GM12801 (cell line): Measurements from ENCODE around the gene RHBDF2.

Experiments
- TF ChIP-seq, protein P1 (sequence below): IDR thresholded peaks from one replicate; pipeline ENCODE4 v1.5.1; 2011; ENCODE audit warnings: control low read depth; ENCODE audit not compliant: insufficient read length; ENCODE audit errors: extremely low read depth

The RHBDF2 gene

DNA sequence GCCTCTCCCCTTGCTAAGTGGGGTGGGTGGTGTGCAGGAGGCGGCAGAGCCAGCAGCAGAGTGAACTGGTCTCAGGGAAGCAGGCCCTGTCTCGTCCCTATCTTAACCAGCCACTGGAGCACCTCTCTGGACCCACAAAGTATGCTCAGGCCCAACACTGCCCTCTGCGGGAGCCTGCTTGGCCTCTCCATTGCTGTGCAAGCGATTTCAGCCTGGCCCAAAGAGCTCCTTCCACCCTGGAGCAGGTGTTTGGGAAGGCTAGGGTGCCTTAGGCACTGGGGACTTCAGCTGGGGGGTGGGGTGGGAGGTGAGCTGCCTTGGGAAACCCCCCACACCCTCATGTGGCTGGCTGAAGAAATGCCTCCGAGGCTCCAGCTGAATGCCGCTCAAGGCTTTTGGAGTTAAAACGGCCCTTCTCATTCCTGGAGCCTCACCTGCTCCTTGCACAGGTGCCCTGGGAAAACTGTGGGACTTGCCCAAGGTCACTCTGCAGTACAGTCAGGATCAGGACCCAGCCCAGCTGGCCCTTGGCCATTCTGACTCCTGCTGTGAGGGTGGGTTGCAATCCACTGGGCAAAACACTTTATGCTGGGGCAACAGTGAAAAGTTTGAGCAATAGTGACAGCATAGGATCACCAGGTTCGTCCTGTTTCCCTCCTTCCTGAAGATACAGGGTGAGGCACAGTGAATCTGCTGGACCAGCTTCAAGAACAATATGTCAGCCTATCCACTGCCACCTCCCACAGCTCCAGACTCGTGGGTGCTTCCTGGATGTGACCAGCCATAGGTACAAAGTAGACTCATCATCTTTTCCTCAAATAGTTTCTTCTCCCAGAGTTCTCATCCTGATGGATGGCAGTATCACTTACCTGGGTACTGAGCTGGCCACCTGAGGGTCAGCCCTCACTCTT is 42.4 kb downstream of the RHBDF2 start:
- TF ChIP-seq, protein P1, sequence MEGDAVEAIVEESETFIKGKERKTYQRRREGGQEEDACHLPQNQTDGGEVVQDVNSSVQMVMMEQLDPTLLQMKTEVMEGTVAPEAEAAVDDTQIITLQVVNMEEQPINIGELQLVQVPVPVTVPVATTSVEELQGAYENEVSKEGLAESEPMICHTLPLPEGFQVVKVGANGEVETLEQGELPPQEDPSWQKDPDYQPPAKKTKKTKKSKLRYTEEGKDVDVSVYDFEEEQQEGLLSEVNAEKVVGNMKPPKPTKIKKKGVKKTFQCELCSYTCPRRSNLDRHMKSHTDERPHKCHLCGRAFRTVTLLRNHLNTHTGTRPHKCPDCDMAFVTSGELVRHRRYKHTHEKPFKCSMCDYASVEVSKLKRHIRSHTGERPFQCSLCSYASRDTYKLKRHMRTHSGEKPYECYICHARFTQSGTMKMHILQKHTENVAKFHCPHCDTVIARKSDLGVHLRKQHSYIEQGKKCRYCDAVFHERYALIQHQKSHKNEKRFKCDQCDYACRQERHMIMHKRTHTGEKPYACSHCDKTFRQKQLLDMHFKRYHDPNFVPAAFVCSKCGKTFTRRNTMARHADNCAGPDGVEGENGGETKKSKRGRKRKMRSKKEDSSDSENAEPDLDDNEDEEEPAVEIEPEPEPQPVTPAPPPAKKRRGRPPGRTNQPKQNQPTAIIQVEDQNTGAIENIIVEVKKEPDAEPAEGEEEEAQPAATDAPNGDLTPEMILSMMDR, result no peak

GRCh38 chr17:76453431-76453743 is 47.8 kb downstream of the RHBDF2 start:
- TF ChIP-seq, protein P1, result no peak

DNA sequence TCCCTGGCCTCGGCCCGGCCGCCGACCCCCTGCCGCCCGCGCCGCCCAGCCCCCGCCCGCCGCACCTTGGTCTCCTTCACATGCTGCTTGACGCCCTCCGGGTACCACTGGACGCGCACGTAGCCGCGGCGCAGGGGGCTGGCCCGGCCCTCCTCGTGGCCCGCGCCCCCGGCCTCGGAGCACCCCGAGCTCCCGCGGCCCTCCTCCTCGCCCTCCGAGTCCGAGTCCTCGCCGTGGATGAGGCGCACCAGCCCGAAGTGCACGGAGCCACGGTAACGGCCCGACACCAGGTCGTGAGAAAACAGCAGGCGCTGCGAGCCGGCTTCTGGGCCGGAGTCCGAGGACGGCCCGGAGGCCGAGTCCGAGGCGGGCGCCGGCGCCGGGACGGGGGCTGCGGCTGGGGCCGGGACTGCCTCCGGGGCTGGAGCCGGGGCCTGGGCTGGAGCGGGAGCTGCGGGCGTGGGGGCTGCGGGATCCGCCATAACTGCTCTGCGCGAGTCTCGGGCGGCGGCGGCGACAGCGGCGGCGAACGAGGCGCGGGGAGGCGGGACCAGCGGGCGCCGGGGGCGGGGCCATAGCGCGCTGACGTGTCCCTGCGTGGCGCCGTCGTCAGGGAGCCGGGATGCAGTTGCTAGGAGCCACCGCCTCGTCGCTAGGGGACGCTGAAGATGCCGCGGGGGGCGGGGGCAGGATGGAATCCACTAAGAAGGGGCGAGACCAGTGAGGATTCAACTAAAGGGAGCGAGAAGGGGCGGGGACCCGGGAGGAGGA is 48.4 kb downstream of the RHBDF2 start, which contains the start of gene UBE2O:
Gene UBE2O, minus strand, starts transcription at position 493 of the 771 bp plus-strand sequence. Its CDS starts 11 bp downstream, at position 482.
- TF ChIP-seq, protein P1, result no peak

DNA sequence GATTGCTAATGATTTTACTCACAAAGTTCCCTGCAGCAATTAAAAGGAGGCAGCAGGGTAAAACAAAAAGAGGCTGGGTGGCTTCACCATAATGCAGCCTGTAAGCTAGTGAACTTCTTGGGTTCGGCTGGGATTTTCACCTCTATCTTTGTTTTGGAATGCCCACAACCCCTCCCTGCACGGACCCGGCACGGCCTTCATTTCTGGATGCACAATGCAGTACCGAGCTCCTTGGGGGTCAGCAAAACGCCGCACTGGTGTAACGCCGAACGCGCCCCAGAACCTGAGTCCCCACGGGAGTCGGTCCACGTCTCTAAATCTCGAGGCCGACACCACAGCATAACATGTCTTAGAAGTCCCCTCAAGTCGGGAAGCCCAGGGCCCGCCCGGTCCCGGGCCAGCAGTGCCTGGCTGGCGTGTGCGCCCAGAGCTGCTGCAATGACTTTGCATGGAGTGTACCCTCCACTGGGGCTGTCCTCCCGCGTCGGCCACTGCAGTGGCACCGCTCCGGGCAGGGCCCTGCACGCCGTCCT is 49.0 kb downstream of the RHBDF2 start:
- TF ChIP-seq, protein P1, result no peak

- TF ChIP-seq, protein P1, result no peak
Measured at GRCh38 chr17:76451506-76451905, 49.7 kb downstream of the RHBDF2 start.

DNA sequence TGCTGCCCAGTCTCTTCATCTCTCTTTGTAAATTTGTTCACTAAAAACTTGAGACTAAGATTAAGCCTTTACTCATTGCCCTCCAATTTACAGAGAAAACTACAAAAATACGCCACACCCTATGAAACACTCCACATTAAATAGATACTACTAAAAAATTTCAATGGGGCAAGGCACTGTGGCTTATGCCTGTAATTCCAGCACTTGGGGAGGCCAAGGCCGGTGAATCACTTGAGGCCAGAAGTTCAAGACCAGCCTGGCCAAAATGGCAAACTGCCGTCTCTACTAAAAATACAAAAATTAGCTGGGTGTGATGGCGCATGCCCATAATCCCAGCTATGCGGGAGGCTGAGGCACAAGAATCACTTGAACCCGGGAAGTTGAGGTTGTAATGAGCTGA is 52.1 kb downstream of the RHBDF2 start:
- TF ChIP-seq, protein P1, result no peak
